KBM-7 (cell line): Measurements from ENCODE around the gene TF.
A peak's percentile ranks its signal among the peaks of the same experiment; 100 is the strongest.

ENCODE experiments used
- DNase-seq: peaks from one replicate; pipeline ENCODE4 v3.0.0-alpha.2; 2015
- in situ Hi-C: fragments of 300-500 bp; cut with MboI; formaldehyde crosslinking; loops from 2 replicates; pipeline ENCODE4 v1.14.3; 2020; ENCODE audit warnings: low sequenced_read_pairs, low pct_unique_long_range_greater_than_20kb, mixed read lengths

The TF gene

GRCh38 chr3:133792171-133792763 is 46.1 kb downstream of the TF start:
- in situ Hi-C loops, result no loop called here
- peak; percentile 30 for DNase-seq

DNA sequence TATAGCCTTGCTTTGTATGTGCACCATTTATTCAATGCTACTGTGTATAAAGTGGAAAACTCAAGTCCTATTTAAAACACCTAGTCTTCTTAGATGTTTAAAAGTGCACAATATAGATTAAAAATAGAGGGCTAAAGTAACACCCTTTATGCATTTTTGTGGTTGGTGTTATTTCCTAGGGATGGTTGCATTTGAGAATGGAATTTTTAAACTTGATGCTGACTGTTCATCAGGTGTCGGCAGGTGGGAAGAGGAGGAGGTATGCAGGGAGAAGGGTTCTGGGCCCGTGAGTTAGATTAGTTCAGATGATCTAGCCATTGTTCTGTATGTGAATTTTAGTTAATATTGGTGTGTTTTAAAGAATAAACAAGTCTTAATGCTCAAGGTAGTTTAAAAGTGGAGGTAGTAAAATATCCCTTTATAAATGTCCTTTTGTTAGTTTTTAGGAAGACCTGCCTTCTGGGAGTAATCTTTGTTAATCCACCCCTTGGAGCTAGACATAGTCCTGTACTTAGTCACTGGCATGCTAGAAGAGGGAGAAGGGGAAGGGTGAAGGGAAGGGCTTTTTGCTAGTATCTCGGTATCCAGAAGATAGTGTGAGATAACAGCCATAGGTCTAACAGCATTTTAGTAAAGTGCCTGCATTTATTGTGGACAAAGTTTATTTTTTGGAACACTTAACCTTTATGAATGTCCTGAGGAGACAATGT is 51.4 kb downstream of the TF start:
- DNase-seq, result no peak
- in situ Hi-C loops, result no loop called here

DNA sequence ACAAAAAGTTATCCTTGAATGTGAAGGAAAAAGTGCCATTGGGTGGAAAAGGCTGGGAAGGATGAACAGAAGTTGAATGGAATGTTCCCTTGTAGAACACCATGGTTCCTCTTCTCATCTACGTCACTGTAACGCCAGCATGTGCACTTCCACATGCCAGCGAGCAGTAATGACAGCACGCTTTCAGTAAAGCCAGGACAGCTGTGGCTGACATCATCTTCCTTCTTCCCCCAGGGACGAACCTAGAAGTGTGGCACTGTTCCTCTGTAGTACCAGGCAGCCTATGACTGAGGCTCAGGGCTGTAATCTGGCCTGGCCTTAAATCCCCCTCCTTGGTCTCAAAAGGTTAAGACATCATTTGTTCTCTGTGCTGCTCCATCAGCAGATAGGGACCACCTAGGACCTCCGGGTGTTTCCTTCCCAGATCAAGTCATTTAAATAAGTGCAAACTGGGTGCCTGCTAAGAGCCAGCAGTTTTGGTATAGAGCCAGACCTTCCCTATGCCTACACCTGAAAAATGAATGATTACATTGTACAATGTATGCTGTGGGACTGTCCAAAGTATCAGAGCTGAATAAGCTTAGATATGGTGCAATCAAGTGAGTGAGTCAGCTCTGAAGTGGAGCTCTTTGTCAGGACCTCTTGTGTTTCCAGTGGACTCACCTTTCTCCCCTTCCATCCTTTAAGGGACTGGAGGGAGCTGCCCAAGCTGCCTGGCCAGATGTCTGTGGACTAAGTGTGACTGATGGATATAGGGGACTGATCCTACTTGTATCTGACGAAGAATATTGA is 53.8 kb downstream of the TF start:
- DNase-seq, result peak; percentile 16
- in situ Hi-C loops, result no loop called here

GRCh38 chr3:133803469-133803868 is 57.3 kb downstream of the TF start:
- in situ Hi-C loops, result no loop called here
- no peak for DNase-seq

DNA sequence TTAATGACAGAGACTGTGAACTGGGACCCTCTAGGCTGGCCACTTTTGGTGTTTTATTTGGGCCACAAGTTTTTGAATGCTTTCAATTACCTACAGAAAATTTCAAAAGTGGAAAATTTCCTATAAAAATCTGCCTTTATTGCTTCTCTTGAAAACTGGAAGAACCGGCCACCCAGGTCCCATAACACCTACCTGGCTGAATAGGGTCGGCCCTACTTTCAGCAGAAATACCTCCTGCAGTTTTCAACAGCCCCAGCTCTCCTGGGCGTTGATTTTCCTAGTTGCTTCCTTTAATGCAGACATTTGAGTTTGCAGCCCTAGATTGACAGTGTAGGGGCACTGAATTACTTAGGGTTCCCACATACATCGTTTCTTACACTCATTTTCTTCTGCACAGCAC is 58.7 kb downstream of the TF start:
- no peak for DNase-seq
- in situ Hi-C loops, result no loop called here

DNA sequence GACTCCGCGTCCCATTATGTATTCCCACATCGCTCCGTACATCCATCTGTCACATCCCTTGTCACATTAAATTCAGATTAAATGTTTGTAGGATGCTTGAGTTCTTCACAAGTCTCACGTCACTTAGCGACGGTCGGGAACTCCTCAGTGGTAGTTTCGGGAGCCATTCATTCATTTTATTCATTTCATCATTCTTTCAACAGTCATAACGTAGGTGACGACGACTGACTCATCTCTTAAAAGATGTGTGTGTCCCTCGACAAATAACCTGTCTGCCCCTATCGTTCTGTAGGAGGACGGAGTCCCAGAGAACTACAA is 59.1 kb downstream of the TF start:
- no peak for DNase-seq
- in situ Hi-C loops, result no loop called here

DNA sequence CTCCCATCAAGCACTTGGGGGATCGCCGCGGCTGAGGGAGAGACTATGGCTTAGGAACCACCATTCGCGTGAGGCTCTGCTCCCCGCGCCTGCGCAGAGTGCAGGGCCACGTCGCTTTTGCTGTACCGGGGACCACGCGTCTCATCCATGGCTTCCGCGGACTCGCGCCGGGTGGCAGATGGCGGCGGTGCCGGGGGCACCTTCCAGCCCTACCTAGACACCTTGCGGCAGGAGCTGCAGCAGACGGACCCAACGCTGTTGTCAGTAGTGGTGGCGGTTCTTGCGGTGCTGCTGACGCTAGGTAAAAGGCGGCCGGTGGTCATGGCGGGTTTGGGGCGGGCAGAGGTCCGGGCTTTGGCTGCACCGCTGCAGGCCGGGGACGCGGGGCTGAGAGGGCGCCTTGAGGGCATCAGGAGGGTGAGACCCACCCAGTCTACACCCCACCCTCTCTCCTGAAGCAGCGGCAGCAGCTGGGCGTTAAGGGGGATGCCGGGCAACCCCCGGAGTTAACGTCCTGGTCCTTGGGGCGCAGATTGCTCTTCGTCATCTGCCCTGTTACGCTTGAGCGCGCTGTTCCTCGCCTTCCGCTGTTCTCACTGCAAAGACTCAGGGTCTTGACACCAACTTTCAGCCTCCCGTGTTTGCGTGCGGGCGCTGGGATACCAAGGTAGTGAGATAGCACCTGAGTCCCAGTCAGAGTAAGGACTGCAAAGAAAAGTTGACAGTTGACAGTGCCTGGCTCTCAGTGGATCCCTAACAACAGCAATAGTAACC is 59.7 kb downstream of the TF start, which contains the start of gene SRPRB:
Gene SRPRB, plus strand, starts transcription at position 114 of the 774 bp plus-strand sequence. Its CDS starts 34 bp downstream, at position 148.
- DNase-seq, result peak; percentile 90
- in situ Hi-C loops, result no loop called here

DNA sequence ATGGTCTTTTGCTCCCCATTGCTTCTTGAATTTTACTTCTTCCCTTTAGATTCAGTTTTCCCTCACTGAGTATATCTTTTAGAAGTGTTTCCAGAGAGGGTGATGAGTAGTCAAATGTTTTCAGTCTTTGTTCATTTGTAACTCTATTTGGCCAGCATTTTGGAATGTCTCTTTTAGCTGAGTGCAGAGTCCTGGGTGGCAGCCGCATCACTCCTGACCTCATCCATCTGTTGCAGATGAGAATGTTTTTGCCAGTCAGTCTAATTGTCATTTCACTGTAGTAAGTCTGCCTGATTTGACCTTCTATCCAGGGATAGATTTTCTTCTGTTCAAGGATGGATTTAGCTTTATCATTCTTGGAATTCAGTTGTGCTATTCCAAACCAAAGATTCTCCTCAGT is 66.7 kb downstream of the TF start:
- in situ Hi-C loops, result no loop called here
- DNase-seq, result no peak

DNA sequence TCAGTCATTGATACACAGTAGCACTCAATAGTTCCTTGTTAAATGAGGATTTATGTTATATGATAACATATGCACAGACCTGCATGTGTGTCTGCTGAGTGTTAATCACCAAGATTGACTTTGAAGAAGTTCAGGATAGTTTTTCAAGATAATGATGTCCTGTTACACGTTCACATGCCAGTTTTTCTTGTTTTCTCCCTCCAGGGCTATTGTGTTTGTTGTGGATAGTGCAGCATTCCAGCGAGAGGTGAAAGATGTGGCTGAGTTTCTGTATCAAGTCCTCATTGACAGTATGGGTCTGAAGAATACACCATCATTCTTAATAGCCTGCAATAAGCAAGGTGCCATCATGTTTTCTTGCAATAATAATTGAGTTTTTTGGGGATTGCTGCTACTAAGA is 69.2 kb downstream of the TF start:
- in situ Hi-C loops, result no loop called here

GRCh38 chr3:133820129-133820528 is 73.9 kb downstream of the TF start:
- DNase-seq, result no peak
- in situ Hi-C loops, result no loop called here

More for the DNA sequence above, 69.2 kb downstream of the TF start:
- DNase-seq, result no peak

DNA sequence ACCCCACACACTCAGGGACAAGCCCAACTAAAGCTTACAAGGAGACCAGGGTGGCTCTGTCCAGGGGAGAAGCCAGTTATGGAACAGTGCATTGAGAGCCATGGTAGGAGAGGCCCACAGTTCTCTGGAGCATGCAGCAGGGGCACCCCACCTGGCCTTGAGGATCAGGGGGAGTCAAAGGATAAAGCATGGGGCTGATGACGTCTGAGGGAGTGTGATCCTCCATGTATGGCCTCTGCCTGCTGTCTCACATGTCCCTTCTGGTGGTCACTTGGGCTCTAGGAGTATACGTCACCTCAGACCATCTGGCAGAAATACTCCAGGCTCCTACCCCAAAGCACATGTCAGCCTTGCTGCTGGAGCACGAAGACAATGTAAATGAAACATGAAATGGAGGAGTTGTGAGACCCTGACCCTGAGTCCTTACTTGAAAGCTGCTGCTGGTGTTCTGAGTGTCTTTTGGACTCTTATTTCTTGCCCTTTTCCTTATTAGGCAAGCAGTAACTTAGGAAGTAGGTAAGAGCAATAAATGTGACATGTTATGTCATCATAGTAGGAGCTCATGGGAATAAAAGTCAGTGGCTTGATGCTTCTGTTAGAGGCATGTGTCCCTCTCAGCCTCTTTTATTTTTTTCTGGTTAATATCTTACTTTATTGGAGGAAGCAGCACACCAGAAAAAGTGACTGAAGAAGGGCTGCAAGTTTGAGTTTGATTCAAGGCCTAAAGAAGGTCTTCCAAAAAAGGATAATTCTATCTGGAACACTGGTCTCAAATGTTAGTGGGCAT is 74.9 kb downstream of the TF start:
- no peak for DNase-seq
- in situ Hi-C loops, result no loop called here

DNA sequence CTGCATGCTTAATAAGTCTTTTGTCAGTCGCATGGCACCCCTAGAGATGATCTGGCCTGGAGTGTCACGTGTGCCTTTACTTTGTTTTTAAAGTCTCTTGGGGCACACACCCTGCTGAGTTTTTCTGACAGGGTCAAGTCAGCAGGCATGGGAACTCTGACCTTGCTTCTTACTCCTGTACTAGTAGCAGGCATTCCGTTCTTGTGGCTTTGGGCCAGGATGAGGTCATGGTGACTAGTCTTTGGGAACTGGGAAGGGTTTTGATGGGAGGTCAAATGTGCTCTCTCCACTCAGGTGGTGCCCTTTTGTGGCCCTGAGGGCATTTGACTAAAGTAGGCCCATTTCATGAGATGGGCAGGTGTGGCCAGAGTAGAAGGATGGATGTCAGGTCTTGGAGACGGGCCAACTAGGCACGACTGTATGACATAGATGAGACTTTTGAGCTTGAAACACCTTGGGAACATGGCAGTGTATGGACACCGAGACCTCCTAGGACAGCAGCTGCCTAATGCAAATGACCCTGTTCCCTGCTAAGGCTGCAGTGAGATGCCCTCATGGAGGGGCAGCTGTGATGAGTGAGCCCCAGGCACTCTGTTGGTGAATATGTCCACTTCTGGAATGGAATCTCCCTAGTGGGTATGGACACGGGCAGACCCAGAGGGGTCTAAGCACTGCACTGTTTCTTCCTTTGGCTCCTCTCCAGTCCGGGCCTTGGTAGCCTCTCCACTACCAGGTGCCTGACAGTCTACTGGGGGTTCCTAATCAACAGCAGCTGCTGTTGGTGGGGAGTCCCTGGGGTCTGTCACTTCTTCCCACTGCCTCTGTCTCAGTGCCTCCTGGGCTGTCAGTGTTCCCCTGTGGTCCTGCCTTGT is 75.8 kb downstream of the TF start:
- DNase-seq, result peak; percentile 36
- in situ Hi-C loops, result no loop called here

GRCh38 chr3:133824961-133825485 is 78.8 kb downstream of the TF start:
- DNase-seq, result no peak
- in situ Hi-C loops, result no loop called here

GRCh38 chr3:133825969-133826727 is 80.0 kb downstream of the TF start:
- DNase-seq, result no peak

DNA sequence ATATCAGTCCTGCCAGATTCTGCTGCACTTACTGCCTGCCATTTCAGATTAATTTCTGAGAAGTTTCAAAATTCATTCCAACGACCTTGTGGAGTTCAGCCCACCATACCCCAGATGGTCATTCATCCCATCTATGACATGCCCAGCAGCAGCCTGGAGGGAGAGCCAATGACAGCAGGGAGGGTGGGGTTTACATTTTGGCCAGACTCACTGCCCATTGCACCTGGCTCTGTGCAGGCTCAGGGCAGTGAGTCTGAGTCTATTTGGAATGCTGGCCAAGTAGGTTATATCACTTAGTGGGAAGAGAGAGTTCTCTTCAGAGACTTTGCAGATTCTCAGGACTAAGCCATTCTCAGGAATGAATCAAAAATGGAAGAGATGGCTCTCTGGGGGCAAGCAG is 80.9 kb downstream of the TF start:
- DNase-seq, result no peak
- in situ Hi-C loops, result no loop called here

More at GRCh38 chr3:133825969-133826727, 80.0 kb downstream of the TF start:
- in situ Hi-C loops, result no loop called here

DNA sequence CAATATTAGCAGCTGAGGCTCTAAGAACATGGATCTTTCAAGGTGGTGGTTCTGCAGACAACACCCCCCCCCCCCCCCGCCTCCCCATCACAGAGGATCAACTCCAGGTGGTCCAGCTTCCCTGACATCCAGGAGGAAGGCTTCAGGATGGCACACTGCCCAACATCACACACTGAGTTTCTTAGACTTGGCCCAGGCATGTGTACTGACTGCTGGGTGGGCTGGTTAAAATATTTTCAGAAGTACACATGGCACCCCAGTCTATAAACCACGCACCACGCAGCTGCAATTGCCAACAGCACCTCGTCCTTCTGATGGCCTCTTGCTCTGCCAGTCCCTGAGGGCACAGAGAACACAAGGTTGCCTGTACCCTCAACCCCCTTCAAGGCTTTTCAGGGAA is 81.5 kb downstream of the TF start:
- no peak for DNase-seq
- in situ Hi-C loops, result no loop called here
